Adrenal gland (tissue), 12 donors: Measurements from ENCODE around the gene SLC37A1. TPM values are rescaled to one million over a fixed set of nuclear protein-coding genes. Genes with fewer than 3 reads are reported as not detected.

Experiments
- DNase-seq, 7 donors: peaks; one replicate each; pipeline ENCODE4 v3.0.0-alpha.2; 2019 to 2020
- H3K27ac ChIP-seq, 5 donors: fragments of 200-600 bp; sonication (generic) in 4 of 5; 1 replicate in 3 of 5; 2 replicates in 2 of 5; pipeline versions ENCODE4 v1.5.1 to v1.8.0; 2016 to 2020; ENCODE audit warnings: mild to moderate bottlenecking in 1 of 5
- H3K27me3 ChIP-seq: fragments of 200-600 bp; 2 replicates; pipeline ENCODE4 v1.8.0; 2021
- H3K36me3 ChIP-seq, 2 donors: fragments of 200-600 bp; replicated peaks in 1 of 2; 1 replicate in 1 of 2; 2 replicates in 1 of 2; pipeline versions ENCODE4 v1.5.1 to v1.8.0; 2018 to 2022
- H3K4me1 ChIP-seq, 2 donors: fragments of 200-600 bp; replicated peaks in 1 of 2; 1 replicate in 1 of 2; 2 replicates in 1 of 2; pipeline versions ENCODE4 v1.5.1 to v1.8.0; 2018 to 2021
- H3K4me3 ChIP-seq, 4 donors: fragments of 200-600 bp; sonication (generic) in 3 of 4; one replicate each; pipeline ENCODE4 v1.5.1; 2016 to 2018
- H3K9me3 ChIP-seq, 3 donors: fragments of 200-600 bp; sonication (generic) in 1 of 3; replicated peaks in 1 of 3; 1 replicate in 2 of 3; 2 replicates in 1 of 3; pipeline versions ENCODE4 v1.5.1 to v1.8.0; 2016 to 2021
- CTCF ChIP-seq, 6 experiments: fragments of 450-650 bp in 4 of 6; fragments of 200-600 bp in 2 of 6; sonication (generic) in 1 of 6; IDR thresholded peaks; 1 replicate in 5 of 6; 2 replicates in 1 of 6; pipeline versions ENCODE4 v1.5.1 to v1.8.0; 2016 to 2021; ENCODE audit warnings: antibody characterized with exemption in 6 of 6, mild to moderate bottlenecking in 2 of 6, moderate library complexity in 1 of 6
- POLR2A ChIP-seq, 2 donors: fragments of 450-650 bp; IDR thresholded peaks; one replicate each; pipeline ENCODE4 v1.6.1; 2017; ENCODE audit warnings: antibody characterized with exemption in 2 of 2, mild to moderate bottlenecking in 2 of 2, moderate library complexity in 1 of 2
- WGBS, 4 donors: extraction: QIAGEN DNeasy Blood & Tissue Kit in 2 of 4; methylation state at CpG; one replicate each; pipeline versions ENCODE4 v1.1.5 to v1.1.7; 2013 to 2017; 5-methylcytosine and 5-hydroxymethylcytosine counted together
- intact Hi-C, 2 donors: fragments of 100-400 bp; cut with DNase I; formaldehyde crosslinking; loops; one replicate each; pipeline versions ENCODE4 v1.14.1 to v1.15.0; 2022 to 2023
- polyA plus RNA-seq, 3 donors: library from polyadenylated mRNA; stranded (reverse); fragments of 200-250 nt in 2 of 3; fragments of 350-450 nt in 1 of 3; fragmentation: Illumina TruSeq in 1 of 3; extraction: RNeasy Lipid Tissue Mini Kit (QIAGEN cat#74804) in 1 of 3; gene quantifications; one replicate each; pipeline ENCODE4 v1.2.3, GENCODE V29; 2013 to 2014
- total RNA-seq, 9 donors: library from RNA; depleted of rRNA in 4 of 9; stranded (reverse); fragments of >200 nt in 4 of 9; fragments of 120-200 nt in 1 of 9; fragmentation: NEBNext Ultra II Directional in 1 of 9; extraction: Animal tissue kit (Norgen Biotek cat#: 25700) in 1 of 9; gene quantifications; one replicate each; pipeline versions ENCODE4 v1.1.0 to v1.2.4, GENCODE V29; 2013 to 2023
- donor health status: healthy with polysubstance abuse.
- donor health status: Bipolar disorder and iron deficiency.
- donor health status: DM: yes; HTN: yes; CAD: no.
- donor health status: DM: no; HTN: no; CAD: no.
- donor health status: DM: no; HTN: no; CAD: no.
- donor health status: DM: yes; HTN: yes; CAD: no.

Gene SLC37A1
- total and polyA plus RNA-seq, 12 donors: 4.8 to 27.2 (median 16.3) TPM

- no peaks in the 10 kb centered on the region for H3K4me1 ChIP-seq
Measured at GRCh38 chr21:42576639-42577038, 63.0 kb downstream of the SLC37A1 start.

GRCh38 chr21:42578034-42578433, 64.4 kb downstream of the SLC37A1 start:
- WGBS, 4 donors: 88 to 96% (median 93%) methylated on average over 9 of the region's 9 CpGs
- H3K36me3 ChIP-seq: no peaks in the 10 kb centered on the region
- H3K27me3 ChIP-seq: no peaks in the 10 kb centered on the region
- H3K27ac ChIP-seq: no peak overlapping the region
- H3K4me3 ChIP-seq: no peak overlapping the region
- no peaks in the 10 kb centered on the region for H3K4me1 ChIP-seq
- peaks cover 0 to 9% (median 0%) of the 10 kb centered on the region in 3 donors for H3K9me3 ChIP-seq
- intact Hi-C loops: no loop called here
- TF ChIP-seq CTCF (IDR thresholded peaks at IDR 0.05): no peak
- DNase-seq: peak in 2 of 7 donors; percentile 4 to 10

More at GRCh38 chr21:42576639-42577038, 63.0 kb downstream of the SLC37A1 start:
- no peak overlapping the region for H3K27ac ChIP-seq
- intact Hi-C loops: no loop called here
- TF ChIP-seq POLR2A (IDR thresholded peaks at IDR 0.05) (no peak), CTCF (IDR thresholded peaks at IDR 0.05) (no peak)
- H3K9me3 ChIP-seq: peaks cover 0 to 9% (median 0%) of the 10 kb centered on the region in 3 donors
- H3K36me3 ChIP-seq: no peaks in the 10 kb centered on the region
- no peak for DNase-seq
- no peak overlapping the region for H3K4me3 ChIP-seq
- WGBS, 4 donors: 96 to 100% (median 100%) methylated on average over 1 of the region's 1 CpG
- no peaks in the 10 kb centered on the region for H3K27me3 ChIP-seq

- TF ChIP-seq CTCF (IDR thresholded peaks at IDR 0.05) (no peak), POLR2A (IDR thresholded peaks at IDR 0.05) (no peak)
- no peaks in the 10 kb centered on the region for H3K4me1 ChIP-seq
- no peak overlapping the region for H3K27ac ChIP-seq
- H3K36me3 ChIP-seq: no peaks in the 10 kb centered on the region
- intact Hi-C loops: no loop called here
- peak in 2 of 7 donors; percentile 10 to 20 for DNase-seq
- H3K9me3 ChIP-seq: peaks cover 0 to 9% (median 0%) of the 10 kb centered on the region in 3 donors
- WGBS, 4 donors: 68 to 87% (median 79%) methylated on average over 7 to 12 of the region's 12 CpGs
- no peak overlapping the region for H3K4me3 ChIP-seq
- H3K27me3 ChIP-seq: no peaks in the 10 kb centered on the region
Measured at GRCh38 chr21:42578761-42579415, 65.2 kb downstream of the SLC37A1 start.

- DNase-seq: peak in 2 of 7 donors; percentile 10 to 13
- Histone ChIP-seq H3K4me1 (no peaks in the 10 kb centered on the region), H3K9me3 (peaks cover 0 to 9% (median 0%) of the 10 kb centered on the region in 3 donors), H3K4me3 (no peak overlapping the region), H3K36me3 (no peaks in the 10 kb centered on the region), H3K27ac (no peak overlapping the region), H3K27me3 (no peaks in the 10 kb centered on the region)
- no peak for TF ChIP-seq CTCF (IDR thresholded peaks at IDR 0.05)
- TF ChIP-seq POLR2A (IDR thresholded peaks at IDR 0.05): no peak
- intact Hi-C loops: no loop called here
- 91 to 95% (median 94%) methylated on average over 13 to 22 of the region's 22 CpGs for WGBS, 4 donors
Measured at GRCh38 chr21:42579456-42580075, 65.9 kb downstream of the SLC37A1 start.
